ENCODE measurements around the gene CD101. TPM values are rescaled to one million over a fixed set of nuclear protein-coding genes. Genes with fewer than 3 reads are reported as not detected.

CD101 gene
- total RNA-seq, 1 experiment from 2014 or later, result 1.2 TPM

DNA sequence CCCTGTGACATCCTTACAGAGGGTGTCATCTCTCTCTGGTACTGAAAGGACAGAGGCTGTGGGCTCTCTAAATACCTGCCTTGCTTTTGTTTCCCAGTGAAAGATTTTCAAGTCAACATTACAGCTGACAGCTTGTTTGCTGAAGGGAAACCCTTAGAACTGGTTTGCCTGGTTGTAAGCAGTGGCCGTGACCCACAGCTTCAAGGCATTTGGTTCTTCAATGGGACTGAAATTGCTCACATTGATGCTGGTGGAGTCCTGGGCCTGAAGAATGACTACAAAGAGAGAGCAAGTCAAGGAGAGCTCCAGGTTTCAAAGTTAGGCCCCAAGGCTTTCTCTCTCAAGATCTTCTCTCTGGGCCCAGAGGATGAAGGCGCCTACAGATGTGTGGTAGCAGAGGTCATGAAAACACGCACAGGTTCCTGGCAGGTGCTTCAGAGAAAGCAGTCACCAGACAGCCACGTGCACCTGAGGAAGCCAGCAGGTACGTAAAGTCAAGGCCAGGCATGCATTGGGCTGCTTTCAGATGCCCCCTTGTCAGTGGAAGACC is 11.8 kb downstream of the CD101 start:
- POLR2A ChIA-PET, result interaction anchor here (0.7 kb wide), 1 partner anchor 129 kb away, joined by 3 read pairs; no protein-coding TSS in a partner anchor
- no TSS peak for BruUV-seq (replicated peaks)

DNA sequence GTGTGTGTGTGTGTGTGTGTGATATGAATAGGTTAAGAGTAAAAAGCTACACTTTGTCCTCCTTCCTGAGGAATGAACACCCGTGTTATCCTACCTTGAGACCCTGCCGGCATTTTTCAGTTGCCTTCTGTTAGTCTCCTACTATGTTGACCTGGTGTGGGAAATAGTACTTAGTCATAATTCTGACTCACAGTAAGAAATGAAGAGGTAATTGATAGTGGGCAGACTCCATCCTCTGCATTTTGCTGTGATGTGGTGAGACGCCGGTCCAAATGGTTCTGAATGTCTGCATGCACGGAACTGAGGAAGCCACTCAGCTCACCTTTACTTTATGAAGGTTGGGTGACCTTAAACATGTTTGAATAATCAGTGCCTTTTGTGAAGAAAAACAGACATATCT is 12.6 kb downstream of the CD101 start:
- Histone ChIP-seq H3K27ac (ENCODE audit: low read depth, low read length) (no peak overlapping the region), H3K4me1 (ENCODE audit: control insufficient read depth in 1 of 2, insufficient read depth in 2 of 2, low read length in 2 of 2) (no peaks in the 10 kb centered on the region), H3K9ac (ENCODE audit: low read length) (no peak overlapping the region), H3K4me3 (replicated peaks in 1 of 2; ENCODE audit: low read depth in 1 of 2, low read length in 2 of 2) (no peak overlapping the region), H3K79me2 (ENCODE audit: insufficient read depth, low read length) (no peaks in the 10 kb centered on the region), H3K36me3 (ENCODE audit: control insufficient read depth in 1 of 2, insufficient read depth in 2 of 2, low read length in 2 of 2) (no peaks in the 10 kb centered on the region), H3K9me3 (ENCODE audit: control insufficient read depth in 1 of 2, insufficient read depth in 1 of 2, low read depth in 1 of 2, low read length in 2 of 2) (no peaks in the 10 kb centered on the region), H3K4me2 (ENCODE audit: low read length) (no peak overlapping the region), H2AFZ (ENCODE audit: low read depth, low read length, poor library complexity, severe bottlenecking) (no peak overlapping the region), H4K20me1 (ENCODE audit: insufficient read depth) (no peaks in the 10 kb centered on the region), H3K27me3 (ENCODE audit: insufficient read depth, low read length) (no peaks in the 10 kb centered on the region), H3K9me2 (ENCODE audit: insufficient read depth) (no peaks in the 10 kb centered on the region)
- BruUV-seq (replicated peaks), result no TSS peak
- DNase-seq (ENCODE audit: low read depth, low spot score) (no peak), ATAC-seq (no peak)
- ChIA-PET CTCF (no interaction called here), POLR2A (interaction anchor here (0.7 kb wide), 1 partner anchor 129 kb away, joined by 3 read pairs; no protein-coding TSS in a partner anchor), RAD21 (ENCODE audit: low non-redundant PET in 1 of 2, low total read pairs in 2 of 2, uncharacterized antibody in 2 of 2, unreplicated experiment in 2 of 2) (no interaction called here)
- intact Hi-C loops (cut with micrococcal nuclease), result no loop called here
- no peak for TF ChIP-seq SIN3A (IDR thresholded peaks at IDR 0.05; ENCODE audit: low read depth)
- no peak for TF ChIP-seq SP1 (IDR thresholded peaks at IDR 0.05; ENCODE audit: low read depth)
- TF ChIP-seq FOSL1 (IDR thresholded peaks at IDR 0.05; ENCODE audit: low read depth), result no peak
- TF ChIP-seq, protein P1, sequence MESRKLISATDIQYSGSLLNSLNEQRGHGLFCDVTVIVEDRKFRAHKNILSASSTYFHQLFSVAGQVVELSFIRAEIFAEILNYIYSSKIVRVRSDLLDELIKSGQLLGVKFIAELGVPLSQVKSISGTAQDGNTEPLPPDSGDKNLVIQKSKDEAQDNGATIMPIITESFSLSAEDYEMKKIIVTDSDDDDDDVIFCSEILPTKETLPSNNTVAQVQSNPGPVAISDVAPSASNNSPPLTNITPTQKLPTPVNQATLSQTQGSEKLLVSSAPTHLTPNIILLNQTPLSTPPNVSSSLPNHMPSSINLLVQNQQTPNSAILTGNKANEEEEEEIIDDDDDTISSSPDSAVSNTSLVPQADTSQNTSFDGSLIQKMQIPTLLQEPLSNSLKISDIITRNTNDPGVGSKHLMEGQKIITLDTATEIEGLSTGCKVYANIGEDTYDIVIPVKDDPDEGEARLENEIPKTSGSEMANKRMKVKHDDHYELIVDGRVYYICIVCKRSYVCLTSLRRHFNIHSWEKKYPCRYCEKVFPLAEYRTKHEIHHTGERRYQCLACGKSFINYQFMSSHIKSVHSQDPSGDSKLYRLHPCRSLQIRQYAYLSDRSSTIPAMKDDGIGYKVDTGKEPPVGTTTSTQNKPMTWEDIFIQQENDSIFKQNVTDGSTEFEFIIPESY (IDR thresholded peaks at IDR 0.05; ENCODE audit: extremely low read depth, insufficient replicate concordance, low read length), result no peak
- no peak for TF ChIP-seq JUND (IDR thresholded peaks at IDR 0.05)
- TF ChIP-seq, protein P2, sequence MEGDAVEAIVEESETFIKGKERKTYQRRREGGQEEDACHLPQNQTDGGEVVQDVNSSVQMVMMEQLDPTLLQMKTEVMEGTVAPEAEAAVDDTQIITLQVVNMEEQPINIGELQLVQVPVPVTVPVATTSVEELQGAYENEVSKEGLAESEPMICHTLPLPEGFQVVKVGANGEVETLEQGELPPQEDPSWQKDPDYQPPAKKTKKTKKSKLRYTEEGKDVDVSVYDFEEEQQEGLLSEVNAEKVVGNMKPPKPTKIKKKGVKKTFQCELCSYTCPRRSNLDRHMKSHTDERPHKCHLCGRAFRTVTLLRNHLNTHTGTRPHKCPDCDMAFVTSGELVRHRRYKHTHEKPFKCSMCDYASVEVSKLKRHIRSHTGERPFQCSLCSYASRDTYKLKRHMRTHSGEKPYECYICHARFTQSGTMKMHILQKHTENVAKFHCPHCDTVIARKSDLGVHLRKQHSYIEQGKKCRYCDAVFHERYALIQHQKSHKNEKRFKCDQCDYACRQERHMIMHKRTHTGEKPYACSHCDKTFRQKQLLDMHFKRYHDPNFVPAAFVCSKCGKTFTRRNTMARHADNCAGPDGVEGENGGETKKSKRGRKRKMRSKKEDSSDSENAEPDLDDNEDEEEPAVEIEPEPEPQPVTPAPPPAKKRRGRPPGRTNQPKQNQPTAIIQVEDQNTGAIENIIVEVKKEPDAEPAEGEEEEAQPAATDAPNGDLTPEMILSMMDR (IDR thresholded peaks at IDR 0.05 in 2 of 3, conservative IDR thresholded peaks at IDR 0.05 in 1 of 3; ENCODE audit: borderline replicate concordance in 1 of 3, insufficient read depth in 1 of 3, low read depth in 2 of 3, low read length in 2 of 3), result no peak
- TF ChIP-seq CBX3 (IDR thresholded peaks at IDR 0.05; ENCODE audit: low read depth), result no peak
- no peak for TF ChIP-seq RAD21 (IDR thresholded peaks at IDR 0.05; ENCODE audit: low read depth)
- no peak for TF ChIP-seq EZH2 (IDR thresholded peaks at IDR 0.05)

More for the DNA sequence above, 11.8 kb downstream of the CD101 start:
- H4K20me1 ChIP-seq (ENCODE audit: insufficient read depth), result no peaks in the 10 kb centered on the region
- no peak overlapping the region for H3K27ac ChIP-seq (ENCODE audit: low read depth, low read length)
- DNase-seq (ENCODE audit: low read depth, low spot score), result no peak
- H3K27me3 ChIP-seq (ENCODE audit: insufficient read depth, low read length), result no peaks in the 10 kb centered on the region
- no peaks in the 10 kb centered on the region for H3K9me2 ChIP-seq (ENCODE audit: insufficient read depth)
- no peaks in the 10 kb centered on the region for H3K36me3 ChIP-seq (ENCODE audit: control insufficient read depth in 1 of 2, insufficient read depth in 2 of 2, low read length in 2 of 2)
- no peak overlapping the region for H3K4me2 ChIP-seq (ENCODE audit: low read length)
- CTCF ChIA-PET, result no interaction called here
- ATAC-seq, result no peak
- no peak overlapping the region for H2AFZ ChIP-seq (ENCODE audit: low read depth, low read length, poor library complexity, severe bottlenecking)
- H3K4me1 ChIP-seq (ENCODE audit: control insufficient read depth in 1 of 2, insufficient read depth in 2 of 2, low read length in 2 of 2), result no peaks in the 10 kb centered on the region
- no peak overlapping the region for H3K4me3 ChIP-seq (replicated peaks in 1 of 2; ENCODE audit: low read depth in 1 of 2, low read length in 2 of 2)
- RAD21 ChIA-PET (ENCODE audit: low non-redundant PET in 1 of 2, low total read pairs in 2 of 2, uncharacterized antibody in 2 of 2, unreplicated experiment in 2 of 2), result no interaction called here
- H3K9ac ChIP-seq (ENCODE audit: low read length), result no peak overlapping the region
- intact Hi-C loops (cut with micrococcal nuclease), result no loop called here
- H3K9me3 ChIP-seq (ENCODE audit: control insufficient read depth in 1 of 2, insufficient read depth in 1 of 2, low read depth in 1 of 2, low read length in 2 of 2), result no peaks in the 10 kb centered on the region
- H3K79me2 ChIP-seq (ENCODE audit: insufficient read depth, low read length), result no peaks in the 10 kb centered on the region
- no peak for TF ChIP-seq POLR2A (IDR thresholded peaks at IDR 0.05; ENCODE audit: borderline replicate concordance, extremely low read depth, insufficient read depth, insufficient read length)
- TF ChIP-seq RAD21 (IDR thresholded peaks at IDR 0.05; ENCODE audit: low read depth), result no peak
- no peak for TF ChIP-seq EGR1 (IDR thresholded peaks at IDR 0.05; ENCODE audit: low read depth)
- no peak for TF ChIP-seq FOSL1 (IDR thresholded peaks at IDR 0.05; ENCODE audit: low read depth)
- TF ChIP-seq, protein P3, sequence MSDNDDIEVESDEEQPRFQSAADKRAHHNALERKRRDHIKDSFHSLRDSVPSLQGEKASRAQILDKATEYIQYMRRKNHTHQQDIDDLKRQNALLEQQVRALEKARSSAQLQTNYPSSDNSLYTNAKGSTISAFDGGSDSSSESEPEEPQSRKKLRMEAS (IDR thresholded peaks at IDR 0.05), result no peak
- TF ChIP-seq, protein P2 (IDR thresholded peaks at IDR 0.05 in 2 of 3, conservative IDR thresholded peaks at IDR 0.05 in 1 of 3; ENCODE audit: borderline replicate concordance in 1 of 3, insufficient read depth in 1 of 3, low read depth in 2 of 3, low read length in 2 of 3), result no peak
- TF ChIP-seq EZH2 (IDR thresholded peaks at IDR 0.05), result no peak
